ENCODE data around the gene CPEB4. TPM values are rescaled to one million over a fixed set of nuclear protein-coding genes. Genes with fewer than 3 reads are reported as not detected.
A peak's percentile ranks its signal among the peaks of the same experiment; 100 is the strongest.

The CPEB4 gene
- total and polyA plus RNA-seq, 9 of the 15 experiments (the other 6 are each of a cell fraction or from before 2014, with no cell fraction given) = 7.4 to 21.3 (median 12.4) TPM

- TF ChIP-seq, protein P1, sequence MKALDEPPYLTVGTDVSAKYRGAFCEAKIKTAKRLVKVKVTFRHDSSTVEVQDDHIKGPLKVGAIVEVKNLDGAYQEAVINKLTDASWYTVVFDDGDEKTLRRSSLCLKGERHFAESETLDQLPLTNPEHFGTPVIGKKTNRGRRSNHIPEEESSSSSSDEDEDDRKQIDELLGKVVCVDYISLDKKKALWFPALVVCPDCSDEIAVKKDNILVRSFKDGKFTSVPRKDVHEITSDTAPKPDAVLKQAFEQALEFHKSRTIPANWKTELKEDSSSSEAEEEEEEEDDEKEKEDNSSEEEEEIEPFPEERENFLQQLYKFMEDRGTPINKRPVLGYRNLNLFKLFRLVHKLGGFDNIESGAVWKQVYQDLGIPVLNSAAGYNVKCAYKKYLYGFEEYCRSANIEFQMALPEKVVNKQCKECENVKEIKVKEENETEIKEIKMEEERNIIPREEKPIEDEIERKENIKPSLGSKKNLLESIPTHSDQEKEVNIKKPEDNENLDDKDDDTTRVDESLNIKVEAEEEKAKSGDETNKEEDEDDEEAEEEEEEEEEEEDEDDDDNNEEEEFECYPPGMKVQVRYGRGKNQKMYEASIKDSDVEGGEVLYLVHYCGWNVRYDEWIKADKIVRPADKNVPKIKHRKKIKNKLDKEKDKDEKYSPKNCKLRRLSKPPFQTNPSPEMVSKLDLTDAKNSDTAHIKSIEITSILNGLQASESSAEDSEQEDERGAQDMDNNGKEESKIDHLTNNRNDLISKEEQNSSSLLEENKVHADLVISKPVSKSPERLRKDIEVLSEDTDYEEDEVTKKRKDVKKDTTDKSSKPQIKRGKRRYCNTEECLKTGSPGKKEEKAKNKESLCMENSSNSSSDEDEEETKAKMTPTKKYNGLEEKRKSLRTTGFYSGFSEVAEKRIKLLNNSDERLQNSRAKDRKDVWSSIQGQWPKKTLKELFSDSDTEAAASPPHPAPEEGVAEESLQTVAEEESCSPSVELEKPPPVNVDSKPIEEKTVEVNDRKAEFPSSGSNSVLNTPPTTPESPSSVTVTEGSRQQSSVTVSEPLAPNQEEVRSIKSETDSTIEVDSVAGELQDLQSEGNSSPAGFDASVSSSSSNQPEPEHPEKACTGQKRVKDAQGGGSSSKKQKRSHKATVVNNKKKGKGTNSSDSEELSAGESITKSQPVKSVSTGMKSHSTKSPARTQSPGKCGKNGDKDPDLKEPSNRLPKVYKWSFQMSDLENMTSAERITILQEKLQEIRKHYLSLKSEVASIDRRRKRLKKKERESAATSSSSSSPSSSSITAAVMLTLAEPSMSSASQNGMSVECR (CRISPR knock-in tag; IDR thresholded peaks at IDR 0.05) = 0 out of 2 replicates have a peak, but pooled peaks have one; percentile 23
- TF ChIP-seq NR0B1 (IDR thresholded peaks at IDR 0.05; ENCODE audit: partially characterized antibody) = no peak
- TF ChIP-seq SOX6 (IDR thresholded peaks at IDR 0.05) = no peak
- TF ChIP-seq ZBTB2 (IDR thresholded peaks at IDR 0.05) = no peak
- TF ChIP-seq CHD4 (IDR thresholded peaks at IDR 0.05; ENCODE audit: insufficient read depth, insufficient replicate concordance, low read depth, low read length, poor library complexity, severe bottlenecking) = no peak
- no peak for TF ChIP-seq SRSF9 (IDR thresholded peaks at IDR 0.05; ENCODE audit: borderline replicate concordance, low read depth, low read length)
- TF ChIP-seq KDM1A (IDR thresholded peaks at IDR 0.05) = 0 out of 4 replicates have a peak, but pooled peaks of 1 of the 2 experiments have one; percentile 19
- no peak for TF ChIP-seq ARID2 (IDR thresholded peaks at IDR 0.05)
- TF ChIP-seq MAFG (tag; conservative IDR thresholded peaks at IDR 0.05) = no peak
- TF ChIP-seq HEY1 (CRISPR knock-in tag; IDR thresholded peaks at IDR 0.05; ENCODE audit: borderline replicate concordance) = no peak
- TF ChIP-seq HDAC6 (IDR thresholded peaks at IDR 0.05; ENCODE audit: low read depth, low read length) = no peak
- no peak for TF ChIP-seq ZNF41 (CRISPR knock-in tag; conservative IDR thresholded peaks at IDR 0.05)
- TF ChIP-seq TFE3 (CRISPR knock-in tag; IDR thresholded peaks at IDR 0.05) = peak; percentile 26
- TF ChIP-seq ASH1L (IDR thresholded peaks at IDR 0.05; ENCODE audit: borderline replicate concordance, low read depth, partially characterized antibody) = no peak
- no peak for TF ChIP-seq SLC30A9 (CRISPR knock-in tag; IDR thresholded peaks at IDR 0.05)
- TF ChIP-seq GTF2E2 (tag; IDR thresholded peaks at IDR 0.05) = no peak
These were observed 29.3 kb upstream of the CPEB4 start (continued) for GRCh38 chr5:173858670-173859407.
